Activated naive CD8-positive, alpha-beta T cell treated with anti-CD3 and anti-CD28 coated beads for 36 hours (primary cell): ENCODE data around the gene MAPK8IP2. TPM values are rescaled to one million over a fixed set of nuclear protein-coding genes. Genes with fewer than 3 reads are reported as not detected.
"Not testable (repeated sequence)": the region's sequence is repeated elsewhere in the genome, so short reads cannot be mapped to it uniquely, and the experiment has no call there.

Experiments
- DNase-seq: peaks from one replicate; pipeline ENCODE4 v3.0.0; 2021
- H3K27ac Mint-ChIP-seq: one replicate; pipeline ENCODE4 v1.8.0; 2022; ENCODE audit warnings: mild to moderate bottlenecking, moderate library complexity, mixed read lengths
- H3K27me3 Mint-ChIP-seq: one replicate; pipeline ENCODE4 v1.8.0; 2022; ENCODE audit warnings: mild to moderate bottlenecking, mixed read lengths
- H3K36me3 Mint-ChIP-seq: one replicate; pipeline ENCODE4 v1.8.0; 2021; ENCODE audit warnings: mild to moderate bottlenecking, mixed read lengths
- H3K4me1 Mint-ChIP-seq: one replicate; pipeline ENCODE4 v1.8.0; 2021; ENCODE audit warnings: mixed read lengths
- H3K4me3 Mint-ChIP-seq: one replicate; pipeline ENCODE4 v1.8.0; 2022; ENCODE audit warnings: mild to moderate bottlenecking, moderate library complexity, mixed read lengths
- H3K9me3 Mint-ChIP-seq: one replicate; pipeline ENCODE4 v1.8.0; 2022; ENCODE audit warnings: mixed read lengths
- total RNA-seq, 2 experiments: library from RNA; stranded (reverse); gene quantifications; one replicate each; pipeline ENCODE4 v1.2.3, GENCODE V29; 2021

The MAPK8IP2 gene
- total RNA-seq, 2 experiments from 2014 or later, result 0.16 to 0.21 TPM

GRCh38 chr22:50653256-50653655 lies 52.7 kb downstream of the MAPK8IP2 start:
- H3K4me3 Mint-ChIP-seq, result no peak overlapping the region
- no peak for DNase-seq
- H3K27me3 Mint-ChIP-seq, result peaks cover 7% of the 10 kb centered on the region
- no peaks in the 10 kb centered on the region for H3K36me3 Mint-ChIP-seq
- H3K27ac Mint-ChIP-seq, result no peak overlapping the region
- peaks cover 4% of the 10 kb centered on the region for H3K9me3 Mint-ChIP-seq
- no peaks in the 10 kb centered on the region for H3K4me1 Mint-ChIP-seq

GRCh38 chr22:50654664-50655063 lies 54.1 kb downstream of the MAPK8IP2 start:
- not testable (repeated sequence) for DNase-seq, H3K36me3 Mint-ChIP-seq, H3K9me3 Mint-ChIP-seq, H3K4me1 Mint-ChIP-seq, H3K4me3 Mint-ChIP-seq, H3K27ac Mint-ChIP-seq
- H3K27me3 Mint-ChIP-seq, result peaks cover 10% of the 10 kb centered on the region

DNA sequence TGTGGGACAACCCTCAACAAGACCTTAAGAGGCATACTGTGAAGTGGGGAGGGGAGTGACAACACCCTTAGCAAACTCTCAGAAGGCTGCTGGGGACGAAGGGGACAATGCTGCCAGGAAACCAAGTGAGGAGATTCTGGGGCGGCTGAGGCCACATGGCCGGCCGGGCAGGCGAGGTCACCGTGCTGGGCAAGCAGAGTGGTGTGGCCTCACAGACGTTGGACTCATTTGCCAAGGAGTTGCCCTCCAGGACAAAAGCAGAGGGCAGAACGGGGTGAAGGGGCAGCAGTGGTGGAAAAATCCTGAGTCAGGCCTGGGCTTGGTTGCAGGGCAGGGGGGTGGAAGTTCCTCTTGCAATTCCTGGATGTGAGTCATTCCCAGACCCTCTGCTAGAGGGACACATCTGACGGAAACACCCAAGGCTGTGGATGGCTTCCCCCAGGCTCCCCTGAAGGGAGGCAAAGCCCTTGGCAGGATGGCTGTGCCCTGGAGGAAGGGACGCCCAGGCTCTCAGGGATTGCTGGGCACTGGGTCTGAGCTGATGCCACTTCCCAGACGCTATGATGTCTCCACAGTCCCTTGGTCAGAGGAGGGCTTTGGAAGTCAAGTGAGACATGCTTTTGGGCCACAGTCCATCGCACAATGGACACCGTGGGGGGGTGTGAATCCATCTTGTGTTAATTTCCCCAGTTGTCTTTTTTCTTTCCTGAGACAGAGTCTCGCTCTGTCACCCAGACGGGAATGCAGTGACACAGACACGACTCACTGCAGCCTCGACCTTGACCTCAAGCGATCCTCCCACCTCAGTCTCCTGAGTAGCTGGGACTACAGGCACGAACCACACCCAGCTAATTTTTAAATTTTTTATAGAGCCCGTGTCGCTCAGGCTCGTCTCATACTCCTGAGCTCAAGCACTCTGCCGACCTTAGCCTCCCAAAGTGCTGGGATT lies 55.8 kb downstream of the MAPK8IP2 start:
- H3K9me3 Mint-ChIP-seq, result no peaks in the 10 kb centered on the region
- no peaks in the 10 kb centered on the region for H3K36me3 Mint-ChIP-seq
- no peak for DNase-seq
- H3K4me1 Mint-ChIP-seq, result no peaks in the 10 kb centered on the region
- H3K27ac Mint-ChIP-seq, result no peak overlapping the region
- no peak overlapping the region for H3K4me3 Mint-ChIP-seq
- H3K27me3 Mint-ChIP-seq, result peaks cover 16% of the 10 kb centered on the region

GRCh38 chr22:50657925-50658324 lies 57.3 kb downstream of the MAPK8IP2 start:
- Mint-ChIP-seq H3K4me1 (no peaks in the 10 kb centered on the region), H3K36me3 (no peaks in the 10 kb centered on the region), H3K27ac (no peak overlapping the region), H3K4me3 (no peak overlapping the region), H3K27me3 (peaks cover 17% of the 10 kb centered on the region), H3K9me3 (no peaks in the 10 kb centered on the region)
- DNase-seq, result no peak

DNA sequence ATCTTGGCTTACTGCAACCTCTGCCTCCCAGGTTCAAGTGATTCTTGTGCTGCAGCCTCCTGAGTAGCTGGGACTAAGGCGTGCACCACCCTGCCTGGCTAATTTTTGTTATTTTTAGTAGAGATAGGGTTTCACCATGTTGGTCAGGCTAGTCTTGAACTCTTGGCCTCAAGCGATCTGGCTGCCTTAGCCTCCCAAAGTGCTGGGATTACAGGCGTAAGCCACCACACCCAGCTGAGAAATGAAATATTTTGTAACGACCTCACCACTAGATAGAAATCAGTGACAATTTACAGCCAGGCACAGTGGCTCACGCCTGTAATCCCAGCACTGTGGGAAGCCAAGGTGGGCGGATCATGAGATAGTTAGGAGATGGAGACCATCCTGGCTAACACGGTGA lies 59.1 kb downstream of the MAPK8IP2 start:
- not testable (repeated sequence) for H3K36me3 Mint-ChIP-seq

GRCh38 chr22:50660306-50660705 lies 59.7 kb downstream of the MAPK8IP2 start:
- H3K36me3 Mint-ChIP-seq, result no peaks in the 10 kb centered on the region
- H3K9me3 Mint-ChIP-seq, result no peaks in the 10 kb centered on the region
- H3K27me3 Mint-ChIP-seq, result peaks cover 17% of the 10 kb centered on the region
- no peak overlapping the region for H3K27ac Mint-ChIP-seq
- no peak for DNase-seq
- H3K4me3 Mint-ChIP-seq, result no peak overlapping the region
- no peaks in the 10 kb centered on the region for H3K4me1 Mint-ChIP-seq

More for the DNA sequence above, 59.1 kb downstream of the MAPK8IP2 start:
- H3K9me3 Mint-ChIP-seq, H3K4me1 Mint-ChIP-seq, H3K4me3 Mint-ChIP-seq, DNase-seq, H3K27ac Mint-ChIP-seq: not testable (repeated sequence)
- H3K27me3 Mint-ChIP-seq, result peaks cover 17% of the 10 kb centered on the region

Other genes starting within 250 kb of the MAPK8IP2 start
- gene SBF1, start 125.8 kb upstream of the MAPK8IP2 start, total RNA-seq, result 100 to 1,000 TPM; 101 to 102 TPM
- 1 to 10 TPM; 6.7 to 7.5 TPM for gene ADM2, start 119.2 kb upstream of the MAPK8IP2 start, total RNA-seq
- gene MIOX, start 113.9 kb upstream of the MAPK8IP2 start, total RNA-seq, result under 1 TPM in 1 of 2 experiments, not detected in 1; 0.29 TPM
- gene LMF2, start 93.1 kb upstream of the MAPK8IP2 start, total RNA-seq, result 10 to 100 TPM; 59.3 to 62.6 TPM
- 100 to 1,000 TPM; 143 to 152 TPM for gene NCAPH2, start 92.6 kb upstream of the MAPK8IP2 start, total RNA-seq
- 1 to 10 TPM; 5.0 to 6.0 TPM for gene SCO2, start 75.2 kb upstream of the MAPK8IP2 start, total RNA-seq
- 10 to 100 TPM; 75.7 to 76.8 TPM for gene TYMP, start 70.8 kb upstream of the MAPK8IP2 start, total RNA-seq
- gene KLHDC7B, start 54.9 kb upstream of the MAPK8IP2 start, total RNA-seq, result 10 to 100 TPM; 15.1 to 15.9 TPM
- gene SYCE3, start 37.9 kb upstream of the MAPK8IP2 start, total RNA-seq, result 1 to 10 TPM; 1.3 to 1.9 TPM
- gene CPT1B, start 22.4 kb upstream of the MAPK8IP2 start, total RNA-seq, result 10 to 100 TPM; 33.6 to 33.7 TPM
- gene CHKB, start 17.9 kb upstream of the MAPK8IP2 start, total RNA-seq, result 10 to 100 TPM; 57.3 to 60.3 TPM
- 10 to 100 TPM; 12.6 to 13.5 TPM for gene ARSA, start 27.4 kb downstream of the MAPK8IP2 start, total RNA-seq
- gene SHANK3, start 72.0 kb downstream of the MAPK8IP2 start, total RNA-seq, result under 1 TPM; 0.27 to 0.30 TPM
- not detected for gene ACR, start 137.4 kb downstream of the MAPK8IP2 start, total RNA-seq
- 10 to 100 TPM; 21.1 to 25.2 TPM for gene RABL2B, start 182.8 kb downstream of the MAPK8IP2 start, total RNA-seq